HUES64 (cell line): ENCODE results near the gene FBXO4. TPM values are rescaled to one million over a fixed set of nuclear protein-coding genes. Genes with fewer than 3 reads are reported as not detected.
A peak's percentile ranks its signal among the peaks of the same experiment; 100 is the strongest.

Source experiments
- H3K27ac ChIP-seq: 2 replicates; pipeline ENCODE4 v1.7.0; 2013; ENCODE audit warnings: low read depth, low read length, inconsistent platforms
- H3K27me3 ChIP-seq: 2 replicates; pipeline ENCODE4 v1.6.1; 2013; ENCODE audit warnings: mild to moderate bottlenecking, low read length; ENCODE audit not compliant: insufficient read depth
- H3K36me3 ChIP-seq: 2 replicates; pipeline ENCODE4 v1.6.1; 2013; ENCODE audit warnings: mild to moderate bottlenecking, low read length; ENCODE audit not compliant: insufficient read depth
- H3K4me1 ChIP-seq: 2 replicates; pipeline ENCODE4 v1.6.1; 2013; ENCODE audit warnings: mild to moderate bottlenecking, low read length, moderate library complexity; ENCODE audit not compliant: insufficient read depth
- H3K4me3 ChIP-seq: 2 replicates; pipeline ENCODE4 v1.5.1; 2013; ENCODE audit warnings: mild to moderate bottlenecking, low read length, moderate library complexity
- H3K9ac ChIP-seq: 2 replicates; pipeline ENCODE4 v1.6.1; 2013; ENCODE audit warnings: mild to moderate bottlenecking, low read depth, low read length
- H3K9me3 ChIP-seq: 2 replicates; pipeline ENCODE4 v1.6.1; 2013; ENCODE audit warnings: low read depth, low read length; ENCODE audit not compliant: insufficient read depth
- WGBS: fragments of 150-250, 120-280 bp; methylation state at CpG from one replicate; pipeline ENCODE4 v1.1.7; 2013; ENCODE audit warnings: missing lambda C conversion rate; 5-methylcytosine and 5-hydroxymethylcytosine counted together
- polyA plus RNA-seq, 2 experiments: library from polyadenylated mRNA; stranded (reverse); fragments of 50-300 nt; gene quantifications; one replicate each; pipeline ENCODE4 v1.2.3, GENCODE V29; 2013

The FBXO4 gene
- polyA plus RNA-seq (2013, experiment 1 of 2) = 0.75 TPM
- polyA plus RNA-seq (2013, experiment 2 of 2) = 1.3 TPM

DNA sequence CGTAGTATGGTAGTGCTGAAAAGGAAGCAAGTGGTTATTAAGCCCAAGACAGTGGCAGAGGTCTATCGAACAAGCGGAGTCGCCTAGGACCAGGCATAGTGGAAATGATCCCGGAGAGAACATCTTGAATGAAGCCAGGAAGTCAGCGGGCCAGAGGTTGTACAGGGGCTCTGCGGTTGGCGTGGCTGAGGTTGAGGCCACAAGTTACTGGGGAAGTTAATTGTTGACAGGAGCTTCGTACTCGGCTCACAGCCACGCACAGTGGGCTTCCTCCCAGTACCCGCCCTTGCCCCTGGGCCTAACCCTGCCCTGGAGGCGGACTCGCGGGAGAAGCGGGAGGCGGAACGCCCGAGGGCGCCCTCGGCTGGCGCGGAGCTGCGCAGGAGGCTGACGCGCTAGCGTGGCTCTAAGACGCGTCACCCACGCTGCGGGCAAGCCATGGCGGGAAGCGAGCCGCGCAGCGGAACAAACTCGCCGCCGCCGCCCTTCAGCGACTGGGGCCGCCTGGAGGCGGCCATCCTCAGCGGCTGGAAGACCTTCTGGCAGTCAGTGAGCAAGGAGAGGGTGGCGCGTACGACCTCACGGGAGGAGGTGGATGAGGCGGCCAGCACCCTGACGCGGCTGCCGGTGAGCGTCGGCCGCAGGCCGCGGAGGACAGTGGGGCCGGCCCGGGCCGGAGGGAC, at the start of gene FBXO4:
FBXO4 (plus strand) TSS at position 410 of the 683 bp plus-strand sequence; CDS start at position 439, 29 bp downstream.
- H3K4me3 ChIP-seq = peak within 1 kb of the TSS; percentile 65
- peaks cover 13% of the 10 kb centered on the region; the same call in 1 of the 2 replicates for H3K4me1 ChIP-seq
- peak within 1 kb of the TSS; percentile 83 for H3K9ac ChIP-seq
- H3K36me3 ChIP-seq = peaks cover 15% of the 10 kb centered on the region
- no peak within 1 kb of the TSS for H3K27ac ChIP-seq
- H3K27me3 ChIP-seq = no peaks in the 10 kb centered on the region; the same call in 1 of the 2 replicates
- WGBS = 9% methylated on average over 60 of the region's 60 CpGs
- H3K9me3 ChIP-seq = no peaks in the 10 kb centered on the region

GRCh38 chr5:41876678-41877077, 48.4 kb upstream of the FBXO4 start:
- peaks cover 5% of the 10 kb centered on the region; the same call in 1 of the 2 replicates for H3K27me3 ChIP-seq
- 90% methylated on average over 2 of the region's 2 CpGs for WGBS
- H3K9ac ChIP-seq = no peak overlapping the region
- no peak overlapping the region for H3K27ac ChIP-seq
- H3K9me3 ChIP-seq = no peaks in the 10 kb centered on the region
- no peak overlapping the region for H3K4me3 ChIP-seq
- no peaks in the 10 kb centered on the region for H3K36me3 ChIP-seq
- no peaks in the 10 kb centered on the region for H3K4me1 ChIP-seq

- 100% methylated on average over 1 of the region's 1 CpG for WGBS
- Histone ChIP-seq H3K9me3 (no peaks in the 10 kb centered on the region), H3K36me3 (no peaks in the 10 kb centered on the region), H3K27ac (no peak overlapping the region), H3K4me3 (no peak overlapping the region), H3K9ac (no peak overlapping the region), H3K4me1 (no peaks in the 10 kb centered on the region), H3K27me3 (no peaks in the 10 kb centered on the region; the same call in 1 of the 2 replicates)
Measured at GRCh38 chr5:41877408-41877807, 47.7 kb upstream of the FBXO4 start.

DNA sequence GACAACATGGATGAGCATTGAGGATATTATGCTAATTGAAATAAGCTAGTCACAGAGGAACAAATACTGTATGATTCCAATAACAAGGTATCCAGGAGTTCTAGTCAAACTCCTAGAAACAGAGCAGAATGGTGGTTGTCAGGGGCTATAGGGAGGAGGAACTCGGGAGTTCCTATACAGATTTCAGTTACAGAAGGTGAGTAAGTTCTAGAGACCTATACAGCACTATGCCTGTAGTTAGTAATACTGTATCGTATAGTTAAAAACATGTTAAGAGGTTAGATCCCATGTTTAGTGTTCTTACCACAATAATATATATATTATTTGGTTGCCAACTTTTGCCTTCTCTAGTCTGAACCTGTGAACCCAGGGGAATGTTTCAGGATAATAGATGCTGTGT, 46.9 kb upstream of the FBXO4 start:
- Histone ChIP-seq H3K4me3 (no peak overlapping the region), H3K27ac (no peak overlapping the region), H3K9ac (no peak overlapping the region), H3K9me3 (no peaks in the 10 kb centered on the region), H3K36me3 (no peaks in the 10 kb centered on the region), H3K4me1 (no peaks in the 10 kb centered on the region), H3K27me3 (no peaks in the 10 kb centered on the region; the same call in 1 of the 2 replicates)
- WGBS = 78% methylated on average over 1 of the region's 2 CpGs

DNA sequence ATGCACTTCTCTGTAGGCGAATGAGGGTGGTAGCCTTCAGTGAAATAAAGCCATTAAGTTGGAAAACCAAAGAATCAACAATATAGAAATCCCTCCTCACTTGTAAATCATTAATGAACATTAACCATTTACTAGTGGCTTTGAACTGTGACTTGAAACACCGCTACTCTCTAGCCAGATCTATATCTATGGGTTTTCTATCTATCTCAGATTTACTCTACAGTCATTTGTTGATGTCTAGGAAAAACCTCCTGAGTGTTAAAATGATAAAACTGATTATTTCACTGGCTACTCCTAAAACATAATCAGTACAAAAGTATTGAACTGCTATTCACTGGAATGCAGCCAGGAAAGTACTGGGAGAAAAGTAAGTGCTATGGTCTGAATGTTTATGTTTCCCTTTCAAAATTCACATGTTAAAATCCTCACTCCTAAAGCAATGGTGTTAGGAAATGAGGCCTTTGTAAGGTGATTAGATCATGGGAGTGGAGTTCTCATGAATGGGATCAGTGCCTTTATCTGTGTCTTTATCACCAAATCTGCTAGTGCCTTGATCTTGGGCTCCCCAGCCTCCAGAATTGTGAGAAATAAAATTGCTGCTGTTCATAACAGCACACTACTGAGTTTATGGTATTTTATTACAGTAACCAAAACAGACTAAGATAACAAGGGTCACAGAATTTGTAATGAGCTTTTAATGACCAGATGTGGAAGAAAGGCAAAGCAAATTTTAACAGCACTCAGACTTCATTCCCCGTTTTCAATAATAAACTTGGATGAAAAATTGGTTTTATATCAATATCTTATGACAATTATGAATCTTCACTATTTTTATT, 46.2 kb upstream of the FBXO4 start:
- H3K27ac ChIP-seq = no peak overlapping the region
- no peaks in the 10 kb centered on the region; the same call in 1 of the 2 replicates for H3K27me3 ChIP-seq
- no peaks in the 10 kb centered on the region for H3K9me3 ChIP-seq
- H3K4me3 ChIP-seq = no peak overlapping the region
- no peaks in the 10 kb centered on the region for H3K36me3 ChIP-seq
- 88% methylated on average over 2 of the region's 3 CpGs for WGBS
- H3K9ac ChIP-seq = no peak overlapping the region
- no peaks in the 10 kb centered on the region for H3K4me1 ChIP-seq

DNA sequence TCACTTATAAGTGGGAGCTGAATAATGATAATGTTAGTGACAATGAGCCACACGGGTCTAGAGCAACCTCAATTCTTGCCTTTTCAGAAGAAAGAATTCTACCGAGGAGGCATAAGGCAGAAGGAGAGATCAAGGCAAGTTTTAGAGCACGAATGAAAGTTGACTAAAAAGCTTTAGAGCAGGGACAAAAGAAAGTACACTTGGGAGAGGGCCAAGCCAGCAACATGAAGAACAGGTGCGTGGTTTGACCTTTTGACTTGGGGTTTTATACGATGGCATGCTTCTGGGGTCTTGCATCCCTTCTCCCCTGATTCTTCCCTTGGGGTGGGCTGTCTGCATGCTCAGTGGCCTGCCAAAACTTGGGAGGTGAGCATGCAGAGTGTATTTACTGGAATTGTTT, 42.3 kb upstream of the FBXO4 start:
- no peak overlapping the region for H3K9ac ChIP-seq
- no peaks in the 10 kb centered on the region for H3K4me1 ChIP-seq
- 90% methylated on average over 5 of the region's 5 CpGs for WGBS
- peaks cover 24% of the 10 kb centered on the region; the same call in 1 of the 2 replicates for H3K9me3 ChIP-seq
- no peaks in the 10 kb centered on the region for H3K36me3 ChIP-seq
- no peak overlapping the region for H3K27ac ChIP-seq
- H3K4me3 ChIP-seq = no peak overlapping the region
- H3K27me3 ChIP-seq = no peaks in the 10 kb centered on the region; the same call in 1 of the 2 replicates

DNA sequence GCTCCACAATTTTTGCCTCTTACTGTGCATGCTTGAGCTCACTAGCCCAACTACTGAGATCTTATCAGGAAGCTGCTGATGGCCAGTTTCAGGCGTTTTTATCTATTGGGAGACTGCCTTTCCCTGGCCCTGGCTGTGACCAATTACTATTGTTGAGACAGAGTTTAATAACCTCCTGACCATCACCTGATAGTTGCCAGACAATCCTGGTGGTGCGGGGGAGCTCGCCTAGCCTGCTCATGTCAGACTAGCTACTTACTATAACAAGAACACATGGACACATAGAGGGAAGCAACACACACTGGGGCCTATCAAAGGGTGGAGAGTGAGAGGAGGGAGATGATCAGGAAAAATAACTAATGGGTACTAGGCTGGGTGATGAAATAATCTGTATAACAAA, 41.8 kb upstream of the FBXO4 start:
- H3K36me3 ChIP-seq = no peaks in the 10 kb centered on the region
- H3K4me3 ChIP-seq = no peak overlapping the region
- no peak overlapping the region for H3K27ac ChIP-seq
- H3K9ac ChIP-seq = no peak overlapping the region
- peaks cover 24% of the 10 kb centered on the region; the same call in 1 of the 2 replicates for H3K9me3 ChIP-seq
- WGBS = 97% methylated on average over 3 of the region's 3 CpGs
- no peaks in the 10 kb centered on the region for H3K4me1 ChIP-seq
- H3K27me3 ChIP-seq = no peaks in the 10 kb centered on the region; the same call in 1 of the 2 replicates

GRCh38 chr5:41883936-41884335, 41.1 kb upstream of the FBXO4 start:
- H3K36me3 ChIP-seq = no peaks in the 10 kb centered on the region
- H3K27ac ChIP-seq = no peak overlapping the region
- H3K27me3 ChIP-seq = no peaks in the 10 kb centered on the region
- H3K9ac ChIP-seq = no peak overlapping the region
- 91% methylated on average over 2 of the region's 2 CpGs for WGBS
- H3K4me1 ChIP-seq = no peaks in the 10 kb centered on the region
- H3K9me3 ChIP-seq = peaks cover 24% of the 10 kb centered on the region; the same call in 1 of the 2 replicates
- H3K4me3 ChIP-seq = no peak overlapping the region

GRCh38 chr5:41885286-41885685, 39.8 kb upstream of the FBXO4 start:
- H3K9ac ChIP-seq = no peak overlapping the region
- no peak overlapping the region for H3K27ac ChIP-seq
- no peaks in the 10 kb centered on the region for H3K36me3 ChIP-seq
- no peaks in the 10 kb centered on the region for H3K4me1 ChIP-seq
- H3K9me3 ChIP-seq = peaks cover 24% of the 10 kb centered on the region; the same call in 1 of the 2 replicates
- no peaks in the 10 kb centered on the region for H3K27me3 ChIP-seq
- H3K4me3 ChIP-seq = no peak overlapping the region

DNA sequence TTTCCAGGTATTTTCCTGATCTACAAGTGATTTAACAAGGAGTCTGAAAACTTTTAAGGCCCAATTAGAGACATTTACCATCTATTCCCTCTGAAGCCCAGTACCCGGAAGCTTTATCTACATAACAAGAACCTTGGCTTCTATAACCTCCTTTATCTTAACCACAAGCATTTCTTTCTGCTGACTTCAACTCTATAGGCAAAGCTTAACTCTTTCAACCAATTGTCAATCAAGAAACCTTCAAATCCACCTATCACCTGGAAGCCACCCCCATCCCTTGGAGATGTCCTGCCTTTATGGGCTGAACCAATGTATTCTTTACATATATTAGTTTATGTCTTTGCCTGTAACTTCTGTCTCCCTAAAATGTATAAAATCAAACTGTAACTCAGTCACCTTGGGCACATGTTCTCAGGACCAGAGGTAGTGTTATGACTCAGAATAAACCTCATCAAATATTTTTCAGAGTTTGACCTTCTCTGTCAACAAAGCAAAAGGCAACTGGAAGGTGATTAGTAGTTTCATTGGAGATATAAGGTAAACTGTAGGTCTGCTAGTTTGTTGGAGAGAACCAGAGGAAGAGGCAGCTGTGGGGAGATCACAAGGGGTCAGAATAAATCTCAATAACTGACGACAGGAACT, 33.9 kb upstream of the FBXO4 start:
- Histone ChIP-seq H3K9me3 (peaks cover 10% of the 10 kb centered on the region; the same call in 1 of the 2 replicates), H3K4me3 (no peak overlapping the region), H3K9ac (no peak overlapping the region), H3K4me1 (no peaks in the 10 kb centered on the region), H3K27me3 (no peaks in the 10 kb centered on the region), H3K36me3 (no peaks in the 10 kb centered on the region), H3K27ac (no peak overlapping the region)
- 82% methylated on average over 2 of the region's 2 CpGs for WGBS

DNA sequence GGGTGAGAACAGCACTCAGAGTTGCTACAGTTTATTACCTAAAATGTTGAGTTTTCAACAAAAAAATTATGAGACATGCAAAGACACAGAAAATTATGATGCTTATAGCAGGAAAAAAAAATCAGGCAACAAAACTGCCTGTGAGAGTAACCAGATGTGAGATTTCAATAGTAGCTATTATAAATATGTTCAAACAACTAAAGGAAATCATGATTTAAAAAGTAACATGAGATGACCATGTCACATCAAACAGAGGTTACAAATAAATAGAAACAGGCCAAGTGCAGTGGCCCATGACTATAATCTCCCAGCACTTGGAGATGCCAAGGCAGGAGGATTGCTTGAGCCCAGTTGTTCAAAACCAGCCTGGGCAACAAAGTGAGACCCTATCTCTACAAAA, 33.0 kb upstream of the FBXO4 start:
- peaks cover 2% of the 10 kb centered on the region; the same call in 1 of the 2 replicates for H3K9me3 ChIP-seq
- H3K27ac ChIP-seq = no peak overlapping the region

More for the DNA sequence above, 33.0 kb upstream of the FBXO4 start:
- Histone ChIP-seq H3K36me3 (no peaks in the 10 kb centered on the region), H3K4me3 (no peak overlapping the region), H3K4me1 (no peaks in the 10 kb centered on the region), H3K27me3 (no peaks in the 10 kb centered on the region), H3K9ac (no peak overlapping the region)
